D721Med (cell line): ENCODE data around the gene GPC3.

Experiments
- DNase-seq: peaks from one replicate; pipeline ENCODE4 v3.0.0; 2011; ENCODE audit warnings: low spot score; ENCODE audit not compliant: insufficient read length
- FAIRE-seq: peaks from 2 replicates; lab custom pipeline; 2011; peaks lifted over from hg19 to GRCh38; lab: Jason Lieb, UNC
- CTCF ChIP-seq: IDR thresholded peaks from 2 replicates; pipeline ENCODE4 v1.5.1; 2012; ENCODE audit warnings: mild to moderate bottlenecking, control low read depth; ENCODE audit not compliant: insufficient read depth; ENCODE audit errors: missing control alignments

Gene GPC3

DNA sequence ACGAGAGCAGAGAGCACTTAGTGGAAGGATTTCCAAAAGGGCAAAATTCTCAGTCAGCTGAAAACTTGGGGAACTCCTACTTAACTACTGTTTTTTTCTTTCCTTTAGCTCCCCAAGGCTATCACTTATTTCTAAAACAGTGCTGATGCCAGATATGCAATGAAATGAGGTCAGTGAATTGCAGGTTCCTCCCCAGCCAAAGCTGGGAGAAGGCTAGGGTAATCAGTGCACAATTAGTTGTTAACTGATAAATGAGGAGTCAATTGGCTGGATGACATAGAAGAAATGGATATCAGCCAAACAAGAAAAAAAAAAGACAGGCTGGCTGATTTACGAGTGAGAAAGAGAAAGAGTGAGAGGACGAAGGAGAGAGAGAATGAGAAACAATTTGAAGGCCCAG lies 195.6 kb downstream of the GPC3 start:
- FAIRE-seq (no peak), DNase-seq (no peak)
- TF ChIP-seq CTCF = no peak

DNA sequence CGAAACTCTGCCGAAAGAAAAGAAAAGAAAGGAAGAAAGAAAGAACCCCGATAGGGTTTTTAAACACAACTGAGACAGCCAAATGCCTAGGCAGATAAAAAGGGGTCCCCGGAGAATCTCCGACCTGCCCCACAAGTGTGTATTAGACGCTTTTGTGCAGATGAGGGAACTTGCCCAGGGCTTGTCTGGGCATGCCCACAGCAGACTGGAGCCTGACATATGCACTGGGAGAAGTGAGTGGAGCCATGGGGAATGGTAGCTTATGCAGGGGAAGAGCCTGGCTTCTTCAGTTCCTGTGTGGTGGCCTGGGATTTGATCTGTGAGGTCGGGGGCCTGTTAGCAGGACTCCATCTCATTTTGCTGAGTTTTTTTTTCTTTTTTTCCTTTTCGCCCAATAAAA lies 199.0 kb downstream of the GPC3 start:
- no peak for DNase-seq
- no peak for FAIRE-seq
- TF ChIP-seq CTCF = no peak

GRCh38 chrX:133783274-133783673 lies 202.1 kb downstream of the GPC3 start:
- no peak for DNase-seq
- TF ChIP-seq CTCF = no peak
- FAIRE-seq = no peak

- no peak for DNase-seq
- FAIRE-seq = no peak
- no peak for TF ChIP-seq CTCF
Measured at GRCh38 chrX:133781174-133781573, 204.2 kb downstream of the GPC3 start.

DNA sequence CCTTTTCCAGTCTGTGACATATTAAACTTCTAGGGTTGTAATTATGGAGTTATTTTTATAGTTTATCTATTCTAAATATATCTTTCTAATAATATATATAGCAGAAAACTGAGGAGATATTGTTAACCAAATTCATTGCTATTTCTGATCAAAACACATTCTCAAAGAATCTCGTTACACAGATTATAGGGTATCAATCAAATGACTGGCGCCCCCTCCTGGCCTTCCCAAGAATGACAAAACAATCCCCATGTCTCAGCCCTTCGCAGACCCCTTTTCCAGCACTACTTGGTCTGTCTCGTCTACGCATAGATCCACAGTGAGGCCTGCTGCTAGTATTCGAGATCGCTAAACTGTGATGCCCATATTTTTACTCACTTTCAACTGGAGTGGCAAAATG lies 209.3 kb downstream of the GPC3 start:
- FAIRE-seq = no peak
- no peak for DNase-seq
- peak; percentile 41 for TF ChIP-seq CTCF

- no peak for FAIRE-seq
Measured at GRCh38 chrX:133774807-133775206, 210.6 kb downstream of the GPC3 start.

More at GRCh38 chrX:133774807-133775206, 210.6 kb downstream of the GPC3 start:
- TF ChIP-seq CTCF = no peak
- DNase-seq = no peak
